Effector CD4-positive, alpha-beta T cell (primary cell): ENCODE data around the gene PCDHB14.
"Not testable (repeated sequence)": the region's sequence is repeated elsewhere in the genome, so short reads cannot be mapped to it uniquely, and the experiment has no call there.

Source experiments
- DNase-seq: peaks from one replicate; pipeline ENCODE4 v3.0.0-alpha.2; 2020

The PCDHB14 gene

DNA sequence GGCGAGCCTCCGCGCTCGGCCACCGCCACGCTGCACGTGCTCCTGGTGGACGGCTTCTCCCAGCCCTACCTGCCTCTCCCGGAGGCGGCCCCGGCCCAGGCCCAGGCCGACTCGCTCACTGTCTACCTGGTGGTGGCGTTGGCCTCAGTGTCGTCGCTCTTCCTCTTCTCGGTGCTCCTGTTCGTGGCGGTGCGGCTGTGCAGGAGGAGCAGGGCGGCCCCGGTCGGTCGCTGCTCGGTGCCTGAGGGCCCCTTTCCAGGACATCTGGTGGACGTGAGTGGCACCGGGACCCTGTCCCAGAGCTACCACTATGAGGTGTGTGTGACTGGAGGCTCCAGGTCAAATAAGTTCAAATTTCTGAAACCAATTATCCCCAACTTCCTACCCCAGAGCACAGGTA lies 12.3 kb upstream of the PCDHB14 start:
- DNase-seq, result not testable (repeated sequence)

DNA sequence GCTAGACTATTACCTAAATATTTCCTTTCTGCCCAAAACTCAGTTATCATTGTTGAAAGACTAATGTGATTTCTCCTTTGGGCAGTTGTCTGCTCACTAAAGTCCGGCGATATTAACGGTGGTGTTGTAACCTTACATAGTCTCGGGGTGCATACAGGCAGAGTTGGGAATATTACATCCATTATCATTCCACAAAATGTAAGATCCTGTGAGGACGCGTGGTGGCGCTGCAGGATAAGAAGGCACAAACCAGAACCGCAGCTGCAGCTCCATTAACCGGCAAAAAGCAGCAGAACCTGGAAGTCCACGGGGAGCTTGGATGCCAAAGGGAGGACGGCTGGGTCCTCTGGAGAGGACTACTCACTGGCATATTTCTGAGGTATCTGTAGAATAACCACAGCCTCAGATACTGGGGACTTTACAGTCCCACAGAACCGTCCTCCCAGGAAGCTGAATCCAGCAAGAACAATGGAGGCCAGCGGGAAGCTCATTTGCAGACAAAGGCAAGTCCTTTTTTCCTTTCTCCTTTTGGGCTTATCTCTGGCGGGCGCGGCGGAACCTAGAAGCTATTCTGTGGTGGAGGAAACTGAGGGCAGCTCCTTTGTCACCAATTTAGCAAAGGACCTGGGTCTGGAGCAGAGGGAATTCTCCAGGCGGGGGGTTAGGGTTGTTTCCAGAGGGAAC lies 9.3 kb upstream of the PCDHB14 start, which contains the start of gene PCDHB13:
PCDHB13 (plus strand) TSS at position 264 of the 684 bp plus-strand sequence; CDS start at position 469, 205 bp downstream.
- not testable (repeated sequence) for DNase-seq

DNA sequence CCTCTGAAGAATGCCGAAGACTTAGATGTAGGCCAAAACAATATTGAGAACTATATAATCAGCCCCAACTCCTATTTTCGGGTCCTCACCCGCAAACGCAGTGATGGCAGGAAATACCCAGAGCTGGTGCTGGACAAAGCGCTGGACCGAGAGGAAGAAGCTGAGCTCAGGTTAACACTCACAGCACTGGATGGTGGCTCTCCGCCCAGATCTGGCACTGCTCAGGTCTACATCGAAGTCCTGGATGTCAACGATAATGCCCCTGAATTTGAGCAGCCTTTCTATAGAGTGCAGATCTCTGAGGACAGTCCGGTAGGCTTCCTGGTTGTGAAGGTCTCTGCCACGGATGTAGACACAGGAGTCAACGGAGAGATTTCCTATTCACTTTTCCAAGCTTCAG lies 8.6 kb upstream of the PCDHB14 start:
- not testable (repeated sequence) for DNase-seq

DNA sequence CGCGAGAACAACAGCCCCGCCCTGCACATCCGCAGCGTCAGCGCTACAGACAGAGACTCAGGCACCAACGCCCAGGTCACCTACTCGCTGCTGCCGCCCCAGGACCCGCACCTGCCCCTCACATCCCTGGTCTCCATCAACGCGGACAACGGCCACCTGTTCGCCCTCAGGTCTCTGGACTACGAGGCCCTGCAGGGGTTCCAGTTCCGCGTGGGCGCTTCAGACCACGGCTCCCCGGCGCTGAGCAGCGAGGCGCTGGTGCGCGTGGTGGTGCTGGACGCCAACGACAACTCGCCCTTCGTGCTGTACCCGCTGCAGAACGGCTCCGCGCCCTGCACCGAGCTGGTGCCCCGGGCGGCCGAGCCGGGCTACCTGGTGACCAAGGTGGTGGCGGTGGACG lies 7.6 kb upstream of the PCDHB14 start:
- not testable (repeated sequence) for DNase-seq

DNA sequence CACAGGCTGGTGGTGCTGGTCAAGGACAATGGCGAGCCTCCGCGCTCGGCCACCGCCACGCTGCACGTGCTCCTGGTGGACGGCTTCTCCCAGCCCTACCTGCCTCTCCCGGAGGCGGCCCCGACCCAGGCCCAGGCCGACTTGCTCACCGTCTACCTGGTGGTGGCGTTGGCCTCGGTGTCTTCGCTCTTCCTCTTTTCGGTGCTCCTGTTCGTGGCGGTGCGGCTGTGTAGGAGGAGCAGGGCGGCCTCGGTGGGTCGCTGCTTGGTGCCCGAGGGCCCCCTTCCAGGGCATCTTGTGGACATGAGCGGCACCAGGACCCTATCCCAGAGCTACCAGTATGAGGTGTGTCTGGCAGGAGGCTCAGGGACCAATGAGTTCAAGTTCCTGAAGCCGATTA lies 7.1 kb upstream of the PCDHB14 start:
- not testable (repeated sequence) for DNase-seq

DNA sequence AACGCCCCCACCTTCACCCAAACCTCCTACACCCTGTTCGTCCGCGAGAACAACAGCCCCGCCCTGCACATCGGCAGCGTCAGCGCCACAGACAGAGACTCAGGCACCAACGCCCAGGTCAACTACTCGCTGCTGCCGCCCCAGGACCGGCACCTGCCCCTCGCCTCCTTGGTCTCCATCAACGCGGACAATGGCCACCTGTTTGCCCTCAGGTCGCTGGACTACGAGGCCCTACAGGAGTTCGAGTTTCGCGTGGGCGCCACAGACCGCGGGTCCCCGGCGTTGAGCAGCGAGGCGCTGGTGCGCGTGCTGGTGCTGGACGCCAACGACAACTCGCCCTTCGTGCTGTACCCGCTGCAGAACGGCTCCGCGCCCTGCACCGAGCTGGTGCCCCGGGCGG lies 1.7 kb downstream of the PCDHB14 start:
- not testable (repeated sequence) for DNase-seq

DNA sequence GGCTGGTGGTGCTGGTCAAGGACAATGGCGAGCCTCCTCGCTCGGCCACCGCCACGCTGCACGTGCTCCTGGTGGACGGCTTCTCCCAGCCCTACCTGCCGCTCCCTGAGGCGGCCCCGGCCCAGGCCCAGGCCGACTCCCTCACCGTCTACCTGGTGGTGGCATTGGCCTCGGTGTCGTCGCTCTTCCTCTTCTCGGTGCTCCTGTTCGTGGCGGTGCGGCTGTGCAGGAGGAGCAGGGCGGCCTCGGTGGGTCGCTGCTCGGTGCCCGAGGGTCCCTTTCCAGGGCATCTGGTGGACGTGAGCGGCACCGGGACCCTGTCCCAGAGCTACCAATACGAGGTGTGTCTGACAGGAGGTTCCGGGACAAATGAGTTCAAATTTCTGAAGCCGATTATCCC lies 2.3 kb downstream of the PCDHB14 start:
- not testable (repeated sequence) for DNase-seq

DNA sequence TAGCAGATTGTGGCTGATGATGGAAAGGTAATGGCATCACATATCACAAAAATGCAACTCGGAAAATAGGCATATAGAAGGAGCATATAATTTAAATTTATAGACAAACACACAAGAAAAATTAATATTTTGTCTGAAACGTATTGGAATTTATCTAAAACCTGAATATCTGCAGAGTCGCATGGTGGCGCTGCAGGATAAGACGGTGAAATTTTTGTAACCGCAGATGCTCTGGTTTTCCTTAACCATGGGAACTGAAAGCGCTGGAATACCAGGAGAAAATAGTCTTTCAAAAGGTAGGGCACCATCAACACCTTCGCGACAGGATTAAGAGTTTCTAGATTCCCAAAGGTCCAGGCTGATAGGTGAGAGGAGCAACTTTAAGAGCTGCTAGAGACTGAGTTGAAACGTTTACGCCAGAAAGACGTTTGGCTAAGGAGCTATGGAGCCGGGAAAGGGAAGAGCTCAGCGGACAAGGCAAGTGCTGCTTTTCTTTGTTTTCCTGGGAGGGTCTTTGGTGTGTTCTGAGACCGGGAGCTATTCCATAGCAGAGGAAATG lies 11.0 kb downstream of the PCDHB14 start:
- no peak for DNase-seq

DNA sequence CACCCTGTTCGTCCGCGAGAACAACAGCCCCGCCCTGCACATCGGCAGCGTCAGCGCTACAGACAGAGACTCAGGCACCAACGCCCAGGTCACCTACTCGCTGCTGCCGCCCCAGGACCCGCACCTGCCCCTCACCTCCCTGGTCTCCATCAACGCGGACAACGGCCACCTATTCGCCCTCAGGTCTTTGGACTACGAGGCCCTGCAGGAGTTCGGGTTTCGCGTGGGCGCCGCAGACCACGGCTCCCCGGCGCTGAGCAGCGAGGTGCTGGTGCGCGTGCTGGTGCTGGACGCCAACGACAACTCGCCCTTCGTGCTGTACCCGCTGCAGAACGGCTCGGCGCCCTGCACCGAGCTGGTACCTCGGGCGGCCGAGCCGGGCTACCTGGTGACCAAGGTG lies 12.8 kb downstream of the PCDHB14 start:
- DNase-seq, result not testable (repeated sequence)

DNA sequence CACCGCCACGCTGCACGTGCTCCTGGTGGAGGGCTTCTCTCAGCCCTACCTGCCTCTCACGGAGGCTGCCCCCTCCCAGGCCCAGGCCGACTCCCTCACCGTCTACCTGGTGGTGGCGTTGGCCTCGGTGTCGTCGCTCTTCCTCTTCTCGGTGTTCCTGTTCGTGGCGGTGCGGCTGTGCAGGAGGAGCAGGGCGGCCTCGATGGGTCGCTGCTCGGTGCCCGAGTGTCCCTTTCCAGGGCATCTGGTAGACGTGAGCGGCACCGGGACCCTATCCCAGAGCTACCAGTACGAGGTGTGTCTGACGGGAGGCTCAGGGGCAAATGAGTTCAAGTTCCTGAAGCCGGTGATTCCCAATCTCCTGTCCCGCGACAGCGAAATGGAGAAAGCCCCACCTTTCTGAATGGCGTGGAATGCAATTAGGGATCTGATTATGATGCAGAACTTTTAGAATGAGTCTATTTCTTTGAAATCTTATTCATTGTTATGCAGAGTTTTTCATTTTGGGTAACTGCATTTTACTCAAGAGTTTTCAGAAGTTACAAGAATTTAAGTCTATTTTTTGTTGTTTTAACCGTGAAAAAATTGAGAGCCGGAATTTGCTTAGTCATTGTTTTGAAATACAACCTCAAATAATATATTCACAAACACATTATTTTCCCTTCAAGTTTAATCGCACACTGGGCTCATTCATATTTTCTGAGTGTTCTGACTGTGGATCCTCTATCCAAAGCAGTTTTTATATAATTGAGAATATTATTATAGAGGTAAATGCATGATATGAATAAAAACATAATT lies 13.6 kb downstream of the PCDHB14 start:
- DNase-seq, result no peak

DNA sequence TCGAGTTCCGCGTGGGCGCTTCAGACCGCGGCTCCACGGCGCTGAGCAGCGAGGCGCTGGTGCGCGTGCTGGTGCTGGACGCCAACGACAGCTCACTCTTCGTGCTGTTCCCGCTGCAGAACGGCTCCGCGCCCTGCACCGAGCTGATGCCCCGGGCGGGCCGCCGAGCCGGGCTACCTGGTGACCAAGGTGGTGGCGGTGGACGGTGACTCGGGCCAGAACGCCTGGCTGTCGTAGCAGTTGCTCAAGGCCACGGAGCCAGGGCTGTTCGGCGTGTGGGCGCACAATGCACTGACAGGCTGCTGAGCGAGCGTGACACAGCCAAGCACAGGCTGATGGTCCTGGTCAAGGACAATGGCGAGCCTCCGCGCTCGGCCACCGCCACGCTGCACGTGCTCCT lies 18.4 kb downstream of the PCDHB14 start:
- DNase-seq, result no peak

DNA sequence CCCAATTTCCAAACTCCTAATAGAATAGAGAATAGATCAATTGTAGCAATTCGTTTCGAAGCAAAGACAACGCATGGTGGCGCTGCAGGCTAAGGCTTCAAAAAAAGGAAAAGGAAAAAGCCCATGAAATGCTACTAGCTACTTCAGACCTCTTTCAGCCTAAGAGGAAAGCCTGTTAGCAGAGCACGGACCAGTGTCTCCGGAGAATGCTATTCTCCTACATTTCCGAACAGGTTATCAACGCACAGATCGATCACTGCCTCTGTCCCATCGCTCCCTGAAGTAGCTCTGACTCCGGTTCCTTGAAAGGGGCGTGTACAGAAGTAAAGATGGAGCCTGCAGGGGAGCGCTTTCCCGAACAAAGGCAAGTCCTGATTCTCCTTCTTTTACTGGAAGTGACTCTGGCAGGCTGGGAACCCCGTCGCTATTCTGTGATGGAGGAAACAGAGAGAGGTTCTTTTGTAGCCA lies 22.1 kb downstream of the PCDHB14 start, which contains the start of gene PCDHB15:
PCDHB15 (plus strand) TSS at position 146 of the 468 bp plus-strand sequence; CDS start at position 330, 184 bp downstream.
- no peak for DNase-seq

DNA sequence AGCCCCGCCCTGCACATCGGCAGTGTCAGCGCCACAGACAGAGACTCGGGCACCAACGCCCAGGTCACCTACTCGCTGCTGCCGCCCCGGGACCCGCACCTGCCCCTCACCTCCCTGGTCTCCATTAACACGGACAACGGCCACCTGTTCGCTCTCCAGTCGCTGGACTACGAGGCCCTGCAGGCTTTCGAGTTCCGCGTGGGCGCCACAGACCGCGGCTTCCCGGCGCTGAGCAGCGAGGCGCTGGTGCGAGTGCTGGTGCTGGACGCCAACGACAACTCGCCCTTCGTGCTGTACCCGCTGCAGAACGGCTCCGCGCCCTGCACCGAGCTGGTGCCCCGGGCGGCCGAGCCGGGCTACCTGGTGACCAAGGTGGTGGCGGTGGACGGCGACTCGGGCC lies 23.8 kb downstream of the PCDHB14 start:
- not testable (repeated sequence) for DNase-seq

DNA sequence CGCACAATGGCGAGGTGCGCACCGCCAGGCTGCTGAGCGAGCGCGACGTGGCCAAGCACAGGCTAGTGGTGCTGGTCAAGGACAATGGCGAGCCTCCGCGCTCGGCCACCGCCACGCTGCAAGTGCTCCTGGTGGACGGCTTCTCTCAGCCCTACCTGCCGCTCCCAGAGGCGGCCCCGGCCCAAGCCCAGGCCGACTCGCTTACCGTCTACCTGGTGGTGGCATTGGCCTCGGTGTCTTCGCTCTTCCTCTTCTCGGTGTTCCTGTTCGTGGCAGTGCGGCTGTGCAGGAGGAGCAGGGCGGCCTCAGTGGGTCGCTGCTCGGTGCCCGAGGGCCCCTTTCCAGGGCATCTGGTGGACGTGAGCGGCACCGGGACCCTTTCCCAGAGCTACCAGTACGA lies 24.3 kb downstream of the PCDHB14 start:
- DNase-seq, result not testable (repeated sequence)

DNA sequence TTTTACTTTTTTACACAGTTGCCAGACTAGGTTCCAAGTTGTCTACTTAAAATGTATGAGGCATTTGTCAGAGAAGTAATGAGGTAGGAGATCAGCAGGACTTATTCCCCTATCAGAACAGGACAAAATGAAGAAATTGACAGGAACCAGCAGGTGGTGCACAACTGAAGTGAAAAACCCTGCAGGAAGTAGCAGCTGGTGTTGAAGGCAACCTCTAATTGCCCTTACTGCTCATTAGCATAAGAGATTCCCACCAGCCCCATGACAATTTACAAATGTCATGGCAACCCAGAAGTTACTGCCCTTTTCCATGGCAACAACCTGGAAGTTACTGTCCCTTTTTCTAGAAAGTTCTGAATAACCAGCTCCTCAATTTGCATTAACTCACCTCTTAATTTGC lies 27.4 kb downstream of the PCDHB14 start:
- DNase-seq, result no peak

DNA sequence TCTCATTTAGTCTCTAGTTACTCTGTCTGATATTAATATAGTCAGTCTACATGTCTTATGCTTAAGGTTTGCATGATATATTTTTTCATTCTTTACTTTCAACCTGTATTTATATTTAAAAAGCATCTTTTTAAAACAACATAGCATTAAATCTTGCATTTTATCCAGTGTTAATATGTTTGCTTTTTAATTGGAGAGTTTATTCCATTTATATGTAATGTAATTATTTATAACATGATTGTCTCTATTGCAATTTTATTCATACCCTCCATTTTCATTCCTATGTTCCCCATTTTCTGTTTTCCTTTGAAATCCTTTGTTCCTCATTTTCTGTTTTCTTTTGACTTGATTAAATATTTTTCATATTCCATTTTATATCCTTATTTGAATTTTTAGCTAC lies 35.3 kb downstream of the PCDHB14 start:
- DNase-seq, result no peak

DNA sequence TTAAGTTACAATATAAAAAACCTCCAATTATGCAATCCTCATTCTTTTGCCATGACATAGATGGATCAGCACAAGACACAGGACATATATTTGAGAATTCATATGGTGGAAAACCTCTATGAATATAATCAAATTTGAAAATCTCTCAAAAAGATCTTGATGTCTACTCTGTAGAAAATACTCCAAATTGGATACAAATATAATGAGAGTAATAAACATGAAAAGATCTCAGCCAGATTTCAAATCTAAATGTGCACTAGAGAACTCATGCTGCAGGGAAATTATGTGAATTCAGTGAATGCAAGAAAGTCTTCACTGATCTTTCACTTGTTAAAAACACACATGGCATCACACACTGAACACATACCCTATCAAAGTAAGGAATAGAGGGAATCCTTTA lies 35.8 kb downstream of the PCDHB14 start:
- DNase-seq, result no peak

DNA sequence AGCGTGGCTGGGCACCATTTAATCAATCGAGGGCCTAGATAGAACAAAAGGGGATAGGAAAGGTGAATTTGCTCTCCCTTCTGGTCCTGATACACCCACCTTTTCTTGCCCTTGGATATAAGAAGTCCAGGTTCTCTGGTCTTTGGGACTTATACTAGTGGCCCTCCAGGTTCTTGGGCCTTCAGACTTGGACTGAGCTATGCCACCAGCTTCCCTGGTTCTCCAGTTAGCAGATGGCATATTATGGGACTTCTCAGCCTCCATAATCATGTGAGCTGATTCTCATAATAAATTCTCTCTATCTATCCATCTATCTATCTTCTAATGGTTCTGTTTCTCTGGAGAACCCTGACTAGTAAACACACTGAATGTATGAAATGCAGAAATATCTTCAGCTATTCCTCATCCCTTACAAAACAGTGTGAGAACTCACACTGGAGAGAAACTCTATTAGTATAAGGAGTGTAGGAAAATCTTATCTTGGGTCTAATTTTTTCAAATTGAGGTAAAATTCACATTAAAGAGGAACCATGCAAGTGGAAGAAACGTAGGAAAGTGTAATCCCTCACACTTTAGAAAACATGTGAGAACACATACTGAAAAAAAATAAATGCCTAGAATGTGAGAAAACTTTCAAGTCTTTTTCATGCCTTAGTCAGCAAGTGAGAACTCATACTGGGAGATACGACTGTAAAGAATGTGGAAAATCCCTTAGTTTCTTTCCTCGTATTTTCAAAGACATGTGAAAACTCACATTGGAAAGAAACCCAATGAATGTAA lies 37.5 kb downstream of the PCDHB14 start:
- DNase-seq, result no peak

DNA sequence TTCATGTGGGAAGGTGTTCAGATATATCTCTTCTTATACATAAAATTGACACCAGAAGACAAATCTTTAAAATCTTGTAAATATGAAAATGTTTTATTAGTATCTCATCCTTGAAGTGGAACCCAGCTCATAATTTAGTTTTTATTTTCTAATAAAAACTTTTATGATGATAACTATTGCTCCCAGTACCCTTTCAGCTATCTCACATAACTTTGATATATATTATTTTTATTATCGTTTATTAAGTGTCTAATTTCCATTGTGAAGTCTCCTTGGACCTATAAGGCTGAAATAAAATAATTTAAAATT lies 38.0 kb downstream of the PCDHB14 start:
- no peak for DNase-seq

DNA sequence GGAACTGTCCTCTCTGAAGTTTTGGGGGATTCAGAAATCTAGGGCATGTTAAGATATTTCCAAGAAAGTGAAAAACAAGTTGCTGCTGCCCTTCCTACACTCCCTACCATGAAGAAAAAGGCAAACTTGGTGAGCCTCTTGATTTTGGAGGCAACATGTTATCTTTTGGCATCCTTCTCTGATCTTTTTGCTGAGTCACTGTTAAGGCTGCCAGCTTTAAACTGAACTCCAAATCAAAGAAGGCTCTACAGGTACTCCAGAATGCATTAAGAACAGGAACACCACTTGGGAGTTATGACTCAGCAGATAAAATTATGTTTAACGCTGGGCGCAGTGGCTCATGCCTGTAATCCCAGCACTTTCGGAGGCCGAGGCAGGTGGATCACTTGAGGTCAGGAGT lies 46.1 kb downstream of the PCDHB14 start:
- DNase-seq, result no peak

DNA sequence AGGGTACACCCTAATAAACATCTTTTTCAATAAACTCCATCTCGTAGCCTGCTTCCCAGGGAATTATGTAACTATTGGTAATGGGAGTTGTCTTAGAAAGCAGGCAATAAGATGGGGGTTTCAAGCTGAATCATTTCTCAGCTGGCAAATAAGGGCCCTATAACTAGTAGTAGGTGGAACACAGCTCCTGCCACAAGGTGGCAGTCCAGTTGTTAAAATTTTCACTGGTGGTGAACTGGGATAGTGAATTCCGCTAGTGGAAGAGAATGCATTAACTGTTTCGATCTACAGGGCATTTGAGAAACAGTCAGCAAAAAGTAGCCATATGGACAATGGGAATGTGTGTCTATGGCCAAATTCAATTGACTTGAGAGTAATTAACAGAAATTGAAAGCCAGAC lies 49.8 kb downstream of the PCDHB14 start:
- DNase-seq, result no peak
